HG02798 (cell line): ENCODE results near the gene DCUN1D3.
"Not testable (repeated sequence)": the region's sequence is repeated elsewhere in the genome, so short reads cannot be mapped to it uniquely, and the experiment has no call there.

Experiments
- ATAC-seq: cut with Tn5 transposase; IDR thresholded peaks from one replicate; pipeline ENCODE4 v1.9.1; 2021; ENCODE audit warnings: mild to moderate bottlenecking; ENCODE audit not compliant: unreplicated experiment, poor library complexity

The DCUN1D3 gene, protein sequence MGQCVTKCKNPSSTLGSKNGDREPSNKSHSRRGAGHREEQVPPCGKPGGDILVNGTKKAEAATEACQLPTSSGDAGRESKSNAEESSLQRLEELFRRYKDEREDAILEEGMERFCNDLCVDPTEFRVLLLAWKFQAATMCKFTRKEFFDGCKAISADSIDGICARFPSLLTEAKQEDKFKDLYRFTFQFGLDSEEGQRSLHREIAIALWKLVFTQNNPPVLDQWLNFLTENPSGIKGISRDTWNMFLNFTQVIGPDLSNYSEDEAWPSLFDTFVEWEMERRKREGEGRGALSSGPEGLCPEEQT

DNA sequence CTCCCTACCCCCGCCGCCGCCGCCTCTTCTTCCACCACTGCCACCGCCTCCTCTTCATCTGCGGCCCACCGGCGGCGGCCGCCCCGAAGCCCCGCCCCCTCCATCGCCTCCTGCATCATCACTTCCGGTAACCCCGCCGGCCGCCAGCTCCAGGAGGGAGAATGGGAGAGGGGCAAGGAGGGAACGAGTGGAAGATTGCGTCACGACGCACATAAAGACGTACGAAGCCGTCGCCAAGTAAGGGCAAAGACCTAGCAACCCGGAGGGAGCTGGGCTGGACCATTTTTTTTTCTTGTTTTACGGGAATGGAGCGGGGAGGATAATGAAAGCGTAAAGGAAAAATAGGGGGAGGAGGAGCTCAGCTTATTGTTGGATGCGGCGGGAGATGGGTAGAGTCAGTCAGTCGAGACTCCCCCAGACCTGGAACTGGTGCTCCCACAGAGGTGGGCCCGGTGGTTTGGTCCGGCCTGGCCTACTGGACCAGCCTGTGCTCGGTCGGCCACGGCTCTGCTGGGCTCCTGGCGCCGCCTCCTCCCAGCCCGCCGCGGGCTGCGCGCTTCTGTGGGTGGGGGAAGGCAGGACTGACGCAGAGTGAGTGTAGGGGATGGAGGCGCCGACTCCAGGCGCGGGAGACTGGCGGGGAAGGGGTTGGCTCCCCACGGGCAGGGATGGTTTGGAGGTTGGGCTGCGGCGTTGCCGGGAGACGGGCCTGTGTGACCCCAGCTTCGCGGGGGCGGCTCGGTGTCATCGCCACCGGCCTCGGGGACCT is at the start of gene DCUN1D3, which contains the start of gene LYRM1:
Gene DCUN1D3 (minus strand): TSS at position 60 of the 769 bp plus-strand sequence. CDS start 37,820 bp downstream, outside the sequence.
Gene LYRM1 (plus strand): TSS at position 473 of the 769 bp plus-strand sequence. CDS start 14,785 bp downstream, outside the sequence.
- peak; percentile 83 for ATAC-seq

DNA sequence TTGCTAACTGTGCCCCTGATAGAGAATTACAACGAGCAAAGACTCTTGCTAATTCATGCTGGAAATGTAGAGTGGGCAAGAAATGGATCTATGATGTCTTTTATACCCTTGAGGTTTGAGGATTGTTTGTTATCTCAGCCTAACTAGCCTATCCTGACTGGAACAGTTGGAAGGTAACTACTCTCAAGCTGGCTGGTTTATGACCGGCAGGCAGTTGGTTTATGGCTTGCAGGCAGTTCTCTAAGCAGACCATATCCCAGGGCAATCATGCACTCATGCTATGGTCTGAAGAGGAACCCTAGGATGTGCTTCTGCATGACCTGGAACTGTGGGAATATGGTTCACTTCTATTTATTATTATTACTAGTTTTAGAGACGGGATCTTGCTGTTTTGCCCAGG is 49.5 kb upstream of the DCUN1D3 start:
- ATAC-seq = no peak

DNA sequence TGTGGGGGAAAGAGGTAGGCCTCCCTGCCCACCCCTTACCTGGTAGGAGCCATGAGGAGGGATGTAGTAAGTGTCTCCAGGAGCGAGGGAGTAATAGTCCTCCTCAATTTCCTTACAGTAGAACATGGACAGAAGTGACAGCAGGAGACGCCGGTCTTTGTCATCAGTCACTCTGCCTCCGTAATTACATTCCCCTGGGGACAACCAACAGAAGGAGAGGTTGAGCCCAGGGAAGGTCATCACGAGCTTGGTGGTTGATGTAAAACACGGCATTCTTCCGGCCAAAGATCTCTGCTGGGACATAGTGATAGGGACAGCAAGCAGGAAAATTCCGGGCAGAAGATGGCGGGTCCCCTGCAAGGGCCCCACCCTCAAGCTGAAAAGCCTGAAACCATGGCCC is 48.3 kb upstream of the DCUN1D3 start:
- ATAC-seq = no peak

DNA sequence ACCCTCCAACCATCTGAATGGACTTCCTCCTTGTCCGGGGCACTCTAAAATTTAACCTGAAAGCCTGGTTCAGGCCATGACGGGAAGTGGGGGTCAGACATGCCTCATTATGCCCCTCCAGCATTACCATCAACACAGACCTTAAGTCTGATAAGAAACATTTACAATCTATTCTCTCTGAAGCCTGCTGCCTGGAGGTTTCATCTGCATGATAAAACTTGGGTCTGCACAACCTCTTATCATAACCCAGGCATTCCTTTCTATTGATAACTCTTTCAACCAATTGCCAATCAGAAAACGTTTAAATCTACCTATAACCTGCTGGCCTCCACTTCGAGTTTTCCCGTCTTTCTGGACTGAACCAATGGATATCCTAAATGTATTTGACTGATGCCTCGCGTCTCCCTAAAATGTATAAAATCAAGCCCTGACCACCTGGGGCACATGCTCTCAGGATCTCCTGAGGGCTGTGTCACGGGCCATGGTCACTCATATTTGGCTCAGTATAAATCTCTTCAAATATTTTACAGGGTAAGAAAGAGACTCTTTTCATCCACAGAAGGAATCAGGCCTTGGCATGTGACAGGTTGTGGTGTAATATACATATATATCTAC is 46.0 kb upstream of the DCUN1D3 start:
- ATAC-seq = no peak

DNA sequence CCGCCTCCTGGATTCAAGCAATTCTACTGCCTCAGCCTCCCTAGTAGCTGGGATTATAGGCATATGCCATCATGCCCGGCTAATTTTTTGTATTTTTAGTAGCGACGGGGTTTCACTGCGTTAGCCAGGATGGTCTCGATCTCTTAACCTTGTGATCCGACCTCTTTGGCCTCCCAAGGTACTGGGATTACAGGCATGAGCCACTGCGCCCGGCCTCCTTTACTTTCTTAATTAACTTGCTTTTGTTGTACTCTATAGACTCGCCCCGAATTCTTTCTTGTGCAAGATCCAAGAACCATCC is 45.4 kb upstream of the DCUN1D3 start:
- ATAC-seq = not testable (repeated sequence)

DNA sequence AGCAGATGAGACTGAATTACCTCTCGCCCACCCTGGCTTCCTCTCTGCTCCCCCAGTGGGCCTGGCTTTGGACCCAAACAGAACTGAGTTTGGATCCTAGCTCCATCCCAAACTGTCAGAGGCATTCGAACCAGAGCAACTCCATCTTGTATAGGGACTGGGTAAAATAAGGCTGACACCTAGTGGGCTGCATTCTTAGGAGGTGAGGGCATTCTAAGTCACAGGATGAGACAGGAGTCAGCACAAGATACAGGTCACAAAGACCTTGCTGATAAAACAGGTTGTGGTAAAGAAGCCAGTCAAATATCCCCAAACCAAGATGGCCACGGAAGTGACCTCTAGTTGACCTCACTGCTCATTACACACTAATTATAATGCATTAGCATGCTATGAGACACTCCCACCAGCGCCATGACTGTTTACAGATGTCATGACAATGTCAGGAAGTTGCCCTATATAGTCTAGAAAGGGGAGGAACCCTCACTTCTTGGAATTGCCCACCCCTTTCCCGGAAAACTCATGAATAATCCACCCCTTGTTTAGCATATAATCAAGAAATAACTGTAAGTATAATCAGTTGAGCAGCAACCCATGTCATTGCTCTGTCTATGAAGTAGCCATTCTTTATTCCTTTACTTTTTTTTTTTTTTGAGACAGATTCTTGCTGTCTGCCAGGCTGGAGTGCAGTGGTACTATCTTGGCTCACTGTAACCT is 44.9 kb upstream of the DCUN1D3 start:
- ATAC-seq = no peak

DNA sequence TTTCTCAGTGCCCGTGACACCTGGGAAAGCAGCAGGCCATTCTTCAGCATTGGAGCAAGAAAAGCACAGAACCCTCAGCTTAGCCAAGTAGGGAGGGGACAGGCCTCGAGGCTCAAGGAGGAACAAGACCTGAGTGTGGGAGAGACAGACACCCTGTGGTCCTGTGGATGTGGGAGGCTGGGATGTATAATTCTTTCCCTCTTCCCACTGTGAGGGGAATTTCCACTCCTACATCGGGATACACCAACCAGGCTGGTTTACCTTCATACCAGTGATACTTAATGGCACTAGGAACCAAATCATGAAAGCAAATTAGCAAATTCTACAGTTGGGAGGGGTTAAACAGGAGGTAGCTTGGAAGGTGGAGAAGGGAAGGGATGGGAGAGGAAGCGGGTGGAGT is 42.1 kb upstream of the DCUN1D3 start:
- ATAC-seq = no peak

DNA sequence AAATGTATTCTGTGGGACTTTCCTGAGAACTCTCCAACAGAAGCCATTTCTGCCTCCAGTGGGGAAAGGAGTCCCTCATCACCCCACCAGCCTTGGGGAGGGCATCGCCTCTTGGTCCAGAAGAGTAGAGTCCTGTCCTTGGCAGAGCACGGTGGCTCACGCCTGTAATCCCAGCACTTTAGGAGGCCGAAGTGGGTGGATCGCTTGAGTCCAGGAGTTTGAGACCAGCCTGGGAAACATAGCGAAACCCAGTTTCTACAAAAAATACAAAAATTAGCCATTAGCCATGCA is 41.4 kb upstream of the DCUN1D3 start:
- no peak for ATAC-seq

DNA sequence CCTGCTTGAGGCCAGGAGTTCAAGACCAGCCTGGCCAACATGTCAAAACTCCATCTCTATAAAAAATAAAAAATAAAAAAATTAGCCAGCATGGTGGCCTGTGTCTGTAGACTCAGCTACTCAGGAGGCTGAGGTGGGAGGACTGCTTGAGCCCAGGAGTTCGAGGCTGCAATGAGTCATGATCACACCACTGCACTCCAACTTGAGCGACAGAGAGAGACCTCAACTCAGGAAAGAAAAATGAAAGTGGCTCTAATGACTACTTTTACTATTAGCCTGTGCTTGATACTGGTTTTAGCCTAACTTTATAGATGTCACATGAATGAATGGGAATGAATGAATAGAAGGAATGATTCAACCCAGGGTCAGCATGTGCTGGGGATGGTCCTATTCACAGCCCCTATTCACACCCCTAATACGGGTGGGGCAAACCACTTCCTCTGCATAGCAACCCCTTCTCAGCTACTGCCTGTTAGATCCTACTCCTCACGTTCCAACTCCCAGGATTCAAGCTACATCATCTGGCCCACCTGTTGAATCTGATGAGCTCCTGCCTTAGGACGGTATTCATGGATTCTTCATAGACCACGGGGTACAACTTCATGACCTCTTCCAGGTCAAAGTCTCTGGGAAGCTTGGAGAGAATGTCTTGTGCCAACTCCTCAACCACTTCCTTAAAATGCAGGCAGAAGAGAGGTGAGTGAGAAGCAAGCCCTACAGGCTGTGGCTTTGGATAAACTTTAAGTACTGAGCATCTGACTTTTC is 40.9 kb upstream of the DCUN1D3 start:
- no peak for ATAC-seq

DNA sequence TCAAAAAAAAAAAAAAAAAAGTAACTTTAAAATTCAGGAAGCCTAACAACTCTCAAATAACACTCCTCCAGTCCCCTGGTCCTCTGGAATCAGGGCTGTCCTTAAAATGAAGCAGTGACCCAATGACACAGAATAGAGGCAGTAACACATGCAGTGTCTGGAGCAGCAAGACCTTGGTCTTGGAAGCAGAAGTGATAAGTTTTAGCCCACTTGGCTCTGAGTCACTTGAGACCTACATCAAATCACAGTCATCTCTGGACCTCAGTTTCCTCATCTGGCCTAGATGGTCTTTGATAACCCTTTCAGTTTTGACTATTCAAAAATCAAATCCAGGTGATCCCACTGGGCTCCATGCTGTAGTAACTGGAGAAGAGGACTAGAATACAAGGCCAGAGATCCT is 39.5 kb upstream of the DCUN1D3 start:
- no peak for ATAC-seq

DNA sequence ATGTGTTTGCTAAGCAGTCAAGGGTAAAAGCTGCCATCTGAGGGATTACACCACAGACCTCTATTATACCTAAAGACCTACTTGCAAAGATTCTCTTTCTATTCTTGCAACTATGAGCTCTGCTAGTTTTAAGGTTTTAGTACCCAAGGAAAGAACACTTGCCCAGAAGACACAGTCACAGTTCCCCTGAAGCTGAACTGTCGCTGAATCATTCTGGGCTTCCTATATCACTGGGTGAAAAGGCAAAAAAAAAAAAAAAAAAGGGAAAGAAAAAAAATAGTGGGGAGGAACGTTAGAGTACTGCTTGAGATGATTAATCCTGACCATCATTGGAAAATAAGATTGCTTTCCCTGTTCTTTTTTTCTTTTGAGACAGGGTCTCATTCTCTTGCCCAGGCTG is 38.3 kb upstream of the DCUN1D3 start:
- no peak for ATAC-seq

DNA sequence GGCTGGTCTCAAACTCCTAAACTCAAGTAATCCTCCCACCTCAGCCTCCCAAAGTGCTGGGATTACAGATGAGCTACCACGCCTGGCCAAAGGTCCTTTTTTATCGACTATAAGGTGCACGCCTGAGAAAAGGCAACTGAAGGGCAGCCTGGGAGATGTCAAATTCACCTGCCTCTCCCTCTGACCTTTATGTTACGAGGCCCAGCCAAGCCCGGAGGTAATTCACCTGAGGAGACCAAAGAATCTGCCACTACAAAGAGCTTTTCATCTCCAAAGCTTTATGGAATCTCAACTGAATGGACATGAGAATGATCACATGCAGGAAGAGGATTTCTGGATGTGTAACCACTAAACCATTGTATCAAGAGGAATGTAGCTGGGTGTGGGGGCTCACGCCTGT is 37.6 kb upstream of the DCUN1D3 start:
- ATAC-seq = no peak

DNA sequence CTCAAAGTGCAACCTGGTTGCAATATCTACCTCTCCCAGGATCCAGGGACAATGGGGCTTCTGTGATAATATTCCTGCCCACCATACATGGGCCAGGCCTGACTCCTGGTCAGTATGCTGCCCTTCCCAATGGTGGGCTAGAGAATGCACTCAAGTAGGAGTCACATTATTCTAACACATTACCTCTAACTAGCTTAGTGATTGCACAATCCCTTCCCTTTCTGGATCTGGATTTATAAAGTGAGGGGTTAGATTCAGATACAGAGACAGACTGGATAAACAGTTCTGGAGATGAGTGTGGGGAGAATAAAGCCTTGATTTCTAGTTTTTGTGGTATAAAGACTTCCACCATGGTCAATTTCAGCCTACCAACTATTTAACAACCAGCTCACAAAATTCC is 33.4 kb upstream of the DCUN1D3 start:
- no peak for ATAC-seq

DNA sequence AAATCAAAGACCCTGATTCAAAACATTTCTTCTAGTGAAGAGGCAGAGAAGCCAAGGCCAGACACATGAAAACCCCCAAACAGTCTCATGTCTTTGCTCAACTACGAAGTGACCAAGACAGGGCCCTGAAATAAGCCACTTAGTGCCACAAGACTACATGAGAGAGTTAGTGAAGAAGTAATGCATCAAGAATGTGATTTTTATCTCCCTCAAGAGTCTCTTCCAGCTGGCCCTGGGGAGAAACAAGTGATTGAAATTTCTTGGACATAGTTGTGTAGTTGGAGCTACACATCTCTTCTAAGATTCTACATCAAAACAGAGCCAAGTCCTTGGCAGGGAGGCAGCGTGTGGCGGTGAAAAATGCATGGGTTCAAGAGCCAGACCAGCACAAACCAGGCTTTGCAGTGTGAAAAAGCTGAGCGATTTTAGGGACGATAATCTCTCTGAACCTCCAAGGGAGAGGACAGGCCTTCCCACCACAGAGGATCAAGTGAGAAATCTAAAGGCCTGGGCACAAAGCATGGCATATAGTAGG is 31.0 kb upstream of the DCUN1D3 start:
- no peak for ATAC-seq

DNA sequence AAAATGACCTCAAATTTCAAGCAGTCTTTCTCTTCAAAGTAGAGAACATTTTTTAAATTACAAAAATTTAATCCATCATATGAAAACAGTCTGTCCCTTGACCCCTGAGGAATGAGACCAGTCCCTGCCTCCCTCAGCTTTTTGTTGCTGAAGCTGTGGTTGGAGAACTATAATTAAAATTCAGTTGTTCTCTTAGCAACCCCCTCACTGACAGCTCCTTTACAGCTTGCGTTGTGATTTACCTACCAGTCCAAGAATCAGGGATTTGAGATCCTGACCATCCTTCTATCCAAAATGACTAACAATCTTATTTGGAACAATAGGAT is 30.2 kb upstream of the DCUN1D3 start:
- no peak for ATAC-seq

DNA sequence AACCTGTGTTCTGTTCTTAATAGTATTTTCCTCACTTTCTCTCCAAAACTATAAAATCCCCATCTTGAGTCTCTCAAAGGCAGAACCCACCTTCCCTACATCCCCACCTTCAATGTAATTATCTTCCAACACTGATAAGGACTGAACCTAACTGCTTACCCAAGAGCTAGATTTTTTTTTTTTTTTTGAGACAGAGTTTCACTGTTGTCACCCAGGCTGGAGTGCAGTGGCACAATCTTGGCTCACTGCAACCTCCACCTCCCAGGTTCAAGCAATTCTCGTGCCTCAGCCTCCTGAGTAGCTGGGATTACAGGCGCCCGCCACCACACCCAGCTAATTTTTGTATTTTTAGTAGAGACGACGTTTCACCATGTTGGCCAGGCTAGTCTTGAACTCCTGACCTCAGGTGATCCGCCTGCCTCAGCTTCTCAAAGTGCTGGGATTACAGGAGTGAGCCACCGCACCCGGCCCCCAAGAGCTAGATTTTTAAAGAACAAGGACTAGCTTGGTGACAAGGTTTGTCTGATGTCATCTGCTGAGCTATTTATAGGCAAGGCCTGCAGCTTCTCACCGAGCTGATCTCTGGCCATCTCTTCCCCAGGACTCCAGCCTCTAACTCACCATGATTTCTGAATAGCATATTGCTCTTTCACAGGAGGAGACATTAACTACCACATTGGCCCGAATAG is 29.7 kb upstream of the DCUN1D3 start:
- not testable (repeated sequence) for ATAC-seq

DNA sequence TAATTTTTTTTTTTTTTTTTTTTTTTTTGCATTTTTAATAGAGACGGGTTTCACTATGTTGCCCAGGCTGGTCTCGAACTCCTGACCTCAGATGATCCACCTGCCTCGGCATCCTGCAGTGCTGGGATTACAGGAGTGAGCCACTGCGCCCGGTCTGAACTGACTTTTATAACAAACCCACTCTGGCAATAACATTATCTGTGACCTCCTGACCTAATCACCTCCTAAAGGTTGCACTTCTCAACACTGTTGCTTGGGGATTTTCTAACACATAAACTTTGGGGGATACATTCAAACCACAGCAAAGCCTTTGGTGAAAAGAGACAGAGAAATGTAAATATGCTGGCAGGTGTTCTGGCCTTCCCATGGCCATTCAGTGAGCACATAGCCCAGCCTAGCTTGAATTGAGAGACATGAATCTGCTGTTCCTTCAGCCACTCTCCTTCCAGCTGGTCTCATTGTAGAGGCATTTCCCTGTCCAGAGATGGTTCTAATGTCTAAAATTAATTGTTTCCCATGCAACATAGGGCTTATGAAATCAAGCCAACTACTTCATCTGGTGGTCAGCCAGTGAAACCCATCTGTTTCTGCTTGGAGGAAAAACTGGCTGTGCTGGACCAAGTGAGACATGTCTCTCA is 28.7 kb upstream of the DCUN1D3 start:
- ATAC-seq = peak; percentile 64

DNA sequence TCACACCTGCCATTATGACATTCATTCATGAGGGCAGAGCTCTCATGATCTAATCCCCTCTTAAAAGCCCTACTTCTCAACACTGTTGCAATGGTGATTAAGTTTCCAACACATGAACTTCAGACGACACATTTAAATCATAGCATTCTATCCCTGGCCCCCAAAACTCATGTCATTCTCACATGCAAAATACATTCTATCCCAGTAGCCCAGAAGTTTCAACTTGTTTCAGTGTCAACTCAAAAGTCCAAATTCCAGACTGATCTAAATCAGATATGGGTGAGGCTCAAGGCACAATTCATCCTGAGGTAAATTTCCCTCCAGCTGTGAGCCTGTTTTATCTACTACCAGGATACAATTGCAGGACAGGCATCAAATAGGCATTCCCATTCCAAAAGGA is 25.6 kb upstream of the DCUN1D3 start:
- no peak for ATAC-seq

DNA sequence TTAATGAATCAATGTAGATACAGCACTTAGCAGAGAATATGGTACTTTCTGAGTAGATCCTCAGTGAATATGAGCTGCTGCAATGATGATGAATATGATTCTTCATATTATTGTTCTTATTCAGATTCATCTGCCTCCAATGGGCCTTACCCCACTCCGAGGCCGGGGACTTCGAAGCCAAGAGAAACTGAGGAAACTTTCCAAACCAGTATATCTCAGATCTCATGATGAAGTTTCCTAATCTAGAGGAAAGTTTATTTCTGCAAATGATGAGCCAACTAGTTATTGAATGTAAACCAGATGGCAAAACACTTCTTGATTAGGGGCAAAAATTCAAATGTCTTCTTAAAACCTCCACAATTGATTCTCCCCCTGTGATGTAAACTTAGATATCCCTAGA is 23.7 kb upstream of the DCUN1D3 start:
- no peak for ATAC-seq
